LoVo (cell line): ENCODE results near the gene ETV7.
"Not testable (repeated sequence)": the region's sequence is repeated elsewhere in the genome, so short reads cannot be mapped to it uniquely, and the experiment has no call there.

Experiments
- DNase-seq: peaks from one replicate; pipeline ENCODE4 v3.0.0-alpha.2; 2016; ENCODE audit warnings: low spot score

The ETV7 gene

DNA sequence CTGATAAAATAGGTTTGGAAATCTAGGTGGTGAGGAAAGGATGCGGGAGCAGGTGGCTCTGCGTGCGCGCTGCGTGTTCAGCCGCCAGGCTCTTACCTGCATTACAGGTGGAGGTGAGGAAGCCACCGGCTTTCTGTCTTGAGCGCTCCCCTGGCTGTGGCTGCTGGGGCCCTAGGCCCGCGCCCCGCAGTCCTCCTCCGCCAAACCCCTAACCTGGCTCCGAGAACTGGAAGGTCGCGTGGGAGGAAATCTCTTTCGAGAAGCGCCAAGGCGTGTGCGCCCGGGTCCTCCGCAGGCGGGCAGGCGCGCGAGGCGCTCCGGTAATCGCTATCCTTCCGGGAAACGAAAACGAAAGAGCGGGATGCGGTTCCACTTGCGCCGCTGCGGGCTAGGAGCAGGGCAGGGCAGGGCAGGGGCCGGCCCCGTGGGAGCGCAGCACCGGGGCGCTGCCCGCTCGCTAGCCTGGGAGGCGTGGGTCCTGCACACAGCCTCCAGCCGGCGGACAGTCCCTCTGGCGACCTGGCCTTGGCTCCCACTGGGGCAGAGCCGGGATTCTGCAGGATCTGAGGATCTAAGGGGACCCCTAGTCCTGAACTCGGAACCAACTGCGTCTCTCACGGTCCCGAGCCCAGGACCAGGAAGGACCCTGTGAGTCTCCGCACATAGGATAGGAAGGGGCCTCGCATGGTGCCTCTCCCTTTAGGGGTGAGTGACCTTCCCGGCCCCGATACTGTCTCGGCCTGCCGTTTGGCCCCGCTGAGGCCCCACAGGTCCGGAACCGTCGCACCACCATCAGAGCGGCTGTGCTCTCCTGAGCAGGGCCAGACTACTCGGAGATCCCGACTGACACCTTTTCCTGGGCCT is at the start of gene ETV7:
TSS of gene ETV7 (minus strand) at position 230 of the 864 bp plus-strand sequence. CDS start at position 102, 128 bp downstream.
- peak; percentile 64 for DNase-seq

DNA sequence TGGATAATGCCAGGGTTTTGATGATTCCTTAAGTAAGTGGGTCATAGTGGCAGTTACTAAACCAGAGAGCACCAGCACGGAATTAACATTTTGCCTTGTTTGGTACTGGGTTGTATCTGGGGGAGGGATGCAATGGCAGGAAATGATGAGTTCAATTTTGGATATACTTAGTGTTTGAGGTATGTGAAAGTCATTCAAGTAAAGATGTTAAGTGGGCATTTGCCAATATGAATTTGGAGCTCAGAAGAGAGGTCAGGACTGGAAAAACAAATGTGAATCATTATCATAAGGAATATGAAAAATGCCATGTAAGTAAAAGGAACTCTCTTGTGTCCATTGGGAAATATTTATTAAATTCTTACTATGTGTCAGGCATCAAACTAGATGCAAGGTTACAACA is 49.0 kb upstream of the ETV7 start:
- DNase-seq = no peak

DNA sequence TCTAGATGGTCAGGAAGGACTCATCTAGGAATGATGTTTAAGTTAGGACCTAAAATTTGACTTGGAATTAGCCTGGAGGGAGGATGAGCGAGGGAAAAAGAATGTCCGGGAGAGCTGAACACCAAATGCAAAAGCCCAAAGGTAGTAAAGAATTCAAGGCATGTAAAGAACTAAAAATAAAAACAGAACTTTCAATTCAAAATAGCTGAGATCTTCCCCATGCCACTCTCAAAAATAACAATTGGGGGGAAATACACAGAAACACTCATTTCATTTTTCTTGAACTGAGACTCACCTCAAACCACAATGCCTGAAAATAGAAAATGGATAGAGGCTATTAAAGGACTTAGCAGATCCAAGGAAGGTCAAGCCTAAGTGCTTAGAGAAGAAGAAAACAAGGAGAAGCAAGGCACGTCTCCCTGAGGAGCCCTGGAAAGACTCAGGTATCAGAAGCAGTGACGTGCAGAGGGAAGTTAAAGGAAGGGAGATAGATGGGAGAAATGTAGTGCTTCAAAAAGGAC is 44.7 kb upstream of the ETV7 start:
- no peak for DNase-seq

DNA sequence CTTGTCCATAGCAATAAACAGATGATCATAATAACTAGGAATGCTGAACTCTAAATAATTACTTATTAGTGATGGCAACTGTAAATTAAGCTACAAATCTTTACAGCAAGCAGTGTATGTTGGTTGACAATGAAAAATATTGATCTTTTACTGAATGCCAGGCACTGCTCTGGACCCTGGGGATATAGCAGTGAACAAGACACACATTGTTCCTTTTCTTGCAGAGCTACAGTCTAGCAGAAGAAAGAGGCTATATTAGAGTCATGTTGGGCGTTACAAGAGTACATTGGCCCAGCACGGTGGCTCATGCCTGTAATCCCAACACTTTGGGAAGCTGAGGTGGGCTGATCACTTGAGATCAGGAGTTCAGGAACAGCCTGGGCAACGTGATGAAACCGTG is 43.7 kb upstream of the ETV7 start:
- no peak for DNase-seq

DNA sequence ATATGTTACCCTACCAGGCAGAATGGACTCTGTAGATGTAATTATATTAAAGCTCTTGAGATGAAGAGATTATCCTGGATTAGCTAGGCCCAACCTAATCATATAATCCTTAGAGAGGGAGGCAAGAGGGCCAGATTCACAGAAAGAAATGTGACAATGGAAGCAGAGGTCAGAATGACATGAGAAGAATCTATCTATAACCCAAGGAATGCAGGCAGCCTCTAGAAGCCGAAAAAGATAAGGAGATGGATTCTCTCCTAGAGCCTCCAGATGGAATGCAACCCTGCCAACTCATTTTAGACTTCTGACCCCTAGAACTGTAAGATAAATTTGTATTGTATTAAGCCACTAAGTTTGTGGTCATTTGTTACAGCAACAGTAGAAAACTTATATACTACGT is 42.9 kb upstream of the ETV7 start:
- DNase-seq = no peak

DNA sequence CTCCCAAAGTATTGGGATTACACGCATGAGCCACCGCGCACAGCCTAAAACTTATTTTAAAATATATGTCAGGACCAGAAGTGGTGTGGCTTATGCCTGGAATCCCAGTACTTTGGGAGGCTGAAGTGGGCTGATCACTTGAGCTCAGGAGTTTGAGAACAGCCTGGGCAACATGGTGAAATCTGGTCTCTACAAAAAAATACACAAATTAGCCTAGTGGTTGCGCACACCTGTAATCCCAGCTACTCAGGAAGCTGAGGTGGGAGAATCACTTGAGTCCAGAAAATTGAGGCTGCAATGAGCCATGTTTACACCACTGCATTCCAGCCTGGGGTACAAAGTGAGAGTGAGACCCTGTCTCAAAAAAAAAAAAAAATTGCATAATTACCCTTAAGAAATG is 41.4 kb upstream of the ETV7 start:
- no peak for DNase-seq

DNA sequence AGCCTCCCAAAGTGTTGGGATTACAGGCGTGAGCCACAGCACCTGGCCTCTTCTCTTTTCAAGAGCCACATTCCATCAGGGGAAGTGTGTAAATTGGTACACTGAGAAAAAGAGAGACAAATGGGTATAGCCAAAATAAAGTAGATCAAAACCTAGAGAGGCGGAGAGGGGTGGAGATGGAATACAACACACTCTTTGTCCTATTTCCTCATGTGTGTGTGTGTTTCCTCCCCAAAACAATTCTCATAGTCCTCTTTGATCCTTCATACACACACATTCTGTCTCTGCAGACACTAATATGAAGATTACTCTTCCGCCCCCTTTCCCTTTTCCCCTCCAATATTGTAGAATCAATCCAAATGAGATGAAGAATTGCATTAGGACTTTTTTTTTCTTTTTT is 39.2 kb upstream of the ETV7 start:
- DNase-seq = no peak

DNA sequence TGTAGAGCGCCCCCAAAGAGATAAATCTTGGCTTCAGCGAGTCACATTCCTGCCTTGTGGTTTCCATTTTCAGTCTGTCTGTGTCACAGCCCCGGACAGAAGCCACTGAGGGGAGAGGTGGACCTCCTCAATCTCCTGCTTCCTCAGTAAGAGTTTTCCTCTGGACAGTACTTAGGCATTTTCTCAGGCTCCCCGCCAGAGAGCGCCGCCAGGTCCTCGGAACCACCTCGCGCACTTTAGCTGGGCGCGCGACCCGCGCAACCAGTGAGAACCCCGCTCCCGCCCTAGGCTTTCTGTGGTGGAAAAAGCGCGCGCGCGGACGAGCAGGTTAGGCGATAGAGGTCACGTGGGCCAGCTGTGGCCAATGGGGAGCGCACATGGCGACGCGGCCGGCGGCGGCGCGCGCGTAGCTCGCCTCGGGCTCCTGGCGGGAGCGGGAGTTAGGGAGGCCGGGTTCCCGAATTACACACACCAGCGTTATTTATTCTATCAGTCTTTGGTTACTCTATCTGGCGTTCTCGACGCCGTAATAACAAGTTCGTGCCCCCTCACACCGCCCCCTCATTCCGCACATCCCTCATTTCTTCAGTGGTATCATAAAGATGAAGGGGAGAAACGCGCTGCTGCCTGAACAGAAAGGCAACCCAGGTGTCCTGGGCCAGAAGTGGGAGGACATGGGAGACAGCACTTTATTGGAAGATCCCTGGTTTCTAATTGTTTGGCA is 35.8 kb upstream of the ETV7 start:
- peak; percentile 99 for DNase-seq

DNA sequence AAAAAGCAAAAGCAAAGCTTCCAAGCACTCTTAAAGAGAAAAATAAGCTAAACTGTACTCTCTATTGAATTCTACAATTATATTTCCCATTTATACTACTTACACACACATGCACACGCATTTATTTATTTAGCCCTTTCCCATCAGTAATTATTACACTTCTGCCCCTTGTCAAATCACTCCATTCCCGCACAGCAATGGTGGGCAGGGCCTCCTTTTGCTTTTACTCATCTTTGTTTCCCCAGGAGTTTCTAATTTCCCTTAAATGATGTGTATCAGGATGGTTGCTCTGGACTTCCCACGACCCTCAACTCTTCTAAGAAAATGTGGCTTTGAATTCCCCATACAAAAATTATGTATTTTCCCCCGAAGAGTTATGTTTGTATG is 35.2 kb upstream of the ETV7 start:
- no peak for DNase-seq

DNA sequence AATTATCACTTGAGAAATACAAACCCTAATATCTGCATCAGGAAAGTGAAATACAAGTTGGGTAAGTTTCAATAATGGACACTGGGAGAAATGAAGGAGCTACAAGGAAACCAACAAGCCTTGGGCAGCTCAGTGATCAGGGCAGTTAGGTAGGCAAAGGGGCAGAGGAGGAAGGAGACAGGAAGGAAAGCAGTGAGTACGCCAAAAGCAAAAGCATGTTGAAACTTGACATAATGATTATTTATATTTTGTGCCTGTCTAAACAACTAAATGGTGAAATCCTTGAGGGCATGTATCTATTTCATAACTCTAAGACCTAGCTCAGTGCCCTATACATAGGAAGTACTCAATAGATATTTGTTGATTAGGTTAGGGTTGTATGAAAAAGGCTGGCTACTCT is 31.8 kb upstream of the ETV7 start:
- DNase-seq = no peak

DNA sequence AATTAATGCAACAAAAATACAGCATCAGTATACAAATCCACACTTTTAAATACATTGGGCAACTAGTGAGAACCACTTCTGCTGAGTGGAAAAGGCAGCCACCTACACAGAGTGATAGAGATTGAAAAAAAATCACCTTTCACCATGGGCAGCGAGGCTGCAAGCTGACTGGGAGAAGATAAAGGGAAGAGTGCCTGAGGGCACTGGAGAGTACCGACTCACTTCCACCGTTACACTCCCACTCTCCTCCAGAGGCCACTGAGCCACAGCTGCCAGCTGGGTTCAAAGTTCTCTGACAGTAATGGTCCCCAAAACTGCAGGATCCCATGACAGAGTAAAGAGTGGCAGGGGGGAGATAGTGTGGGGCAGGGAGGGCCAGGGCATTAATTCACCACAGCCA is 31.1 kb upstream of the ETV7 start:
- DNase-seq = no peak

DNA sequence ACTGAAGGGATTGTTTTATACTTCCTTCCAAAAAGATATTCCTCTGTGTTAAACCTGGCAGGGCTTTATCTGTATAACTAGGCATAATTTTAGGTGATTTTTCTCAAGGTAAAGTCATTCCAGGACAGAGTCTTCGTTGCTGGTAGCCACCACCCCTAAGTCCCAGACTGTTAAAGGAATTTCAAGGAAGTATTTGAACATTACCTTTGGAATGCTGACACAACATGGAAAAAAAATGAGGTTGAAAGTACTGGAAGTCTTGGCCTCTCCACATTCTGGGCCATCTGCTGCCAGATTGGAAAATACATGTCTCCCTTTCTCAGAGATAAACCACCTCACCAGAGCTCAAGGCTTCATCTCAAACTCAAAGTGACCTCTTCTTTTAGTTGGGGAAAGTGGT is 27.0 kb upstream of the ETV7 start:
- no peak for DNase-seq

DNA sequence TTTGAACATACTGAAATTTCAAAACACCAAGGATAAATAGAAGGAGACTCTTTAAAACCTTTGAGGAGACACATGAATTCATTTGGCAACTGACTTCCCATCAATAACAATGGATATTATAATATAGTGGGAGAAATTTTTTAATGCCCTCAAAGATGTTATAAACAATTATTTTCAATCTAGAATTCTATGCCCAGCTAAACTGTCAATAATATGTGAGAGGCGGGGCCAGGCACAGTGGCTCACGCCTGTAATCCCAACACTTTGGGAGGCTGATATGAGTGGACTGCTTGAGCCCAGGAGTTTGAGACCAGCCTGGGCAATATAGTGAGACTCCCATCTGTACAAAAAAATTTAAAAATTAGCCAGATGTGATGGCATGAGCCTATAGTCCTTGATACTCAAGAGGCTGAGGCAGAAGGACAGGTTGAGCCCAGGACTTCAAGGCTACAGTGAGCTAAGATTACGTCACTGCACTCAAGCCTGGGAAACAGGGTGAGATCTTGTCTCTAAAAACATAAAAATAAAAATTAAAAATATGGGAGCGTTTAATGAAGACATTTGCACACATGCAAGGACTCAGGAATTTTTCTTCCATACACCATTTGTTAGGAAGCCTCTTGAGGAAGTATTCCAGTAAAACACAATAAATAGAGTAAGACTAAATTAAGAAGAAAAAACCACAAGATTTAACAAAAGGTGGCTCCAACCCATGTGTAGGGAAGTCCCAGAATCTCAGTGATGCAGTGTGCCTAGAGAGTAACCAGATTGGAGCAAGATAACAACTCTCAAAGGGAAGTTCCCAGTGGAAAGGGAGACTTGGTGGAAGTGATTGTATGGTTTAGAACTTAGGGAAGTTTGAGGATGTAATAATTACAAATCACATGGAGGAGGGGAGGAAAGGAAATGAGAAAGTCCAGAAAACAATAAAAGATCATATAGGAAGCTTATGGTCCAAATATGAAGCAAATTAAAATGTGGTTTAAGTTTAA is 26.3 kb upstream of the ETV7 start:
- no peak for DNase-seq

DNA sequence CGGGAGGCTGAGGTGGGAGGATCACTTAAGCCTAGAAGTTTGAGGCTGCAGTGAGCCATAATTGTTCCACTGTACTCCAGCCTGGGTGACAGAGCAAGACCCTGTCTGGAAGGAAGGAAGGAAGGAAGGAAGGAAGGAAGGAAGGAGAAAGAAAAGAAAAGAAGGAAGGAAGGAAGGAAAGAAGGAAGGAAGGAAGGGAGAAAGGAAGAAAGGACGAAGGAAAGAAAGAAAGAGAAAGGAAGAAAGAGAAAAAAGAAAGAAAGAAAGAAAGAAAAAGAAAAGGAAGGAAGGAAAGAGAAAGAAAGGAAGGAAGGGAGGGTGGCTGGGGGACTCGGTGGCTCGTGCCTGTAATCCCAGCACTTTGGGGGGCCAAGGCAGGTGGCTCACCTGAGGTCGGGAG is 22.2 kb upstream of the ETV7 start:
- DNase-seq = not testable (repeated sequence)

DNA sequence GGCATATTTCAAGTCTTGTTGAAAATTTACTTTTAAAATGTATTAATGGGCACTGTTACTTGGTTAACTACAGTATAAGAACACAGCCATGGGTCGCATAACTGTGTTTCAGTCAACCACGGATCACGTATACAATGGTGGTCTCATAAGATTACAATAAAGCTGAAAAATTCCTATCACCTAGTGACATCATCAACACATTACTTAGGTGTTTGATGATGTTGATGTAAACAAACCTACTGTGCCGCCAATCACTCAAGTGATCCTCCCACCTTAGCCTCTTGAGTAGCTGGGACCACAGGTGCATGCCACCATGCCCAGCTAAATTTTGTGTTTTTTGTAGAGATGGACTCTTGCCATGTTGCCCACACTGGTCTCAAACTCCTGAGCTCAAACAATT is 16.7 kb upstream of the ETV7 start:
- DNase-seq = no peak

DNA sequence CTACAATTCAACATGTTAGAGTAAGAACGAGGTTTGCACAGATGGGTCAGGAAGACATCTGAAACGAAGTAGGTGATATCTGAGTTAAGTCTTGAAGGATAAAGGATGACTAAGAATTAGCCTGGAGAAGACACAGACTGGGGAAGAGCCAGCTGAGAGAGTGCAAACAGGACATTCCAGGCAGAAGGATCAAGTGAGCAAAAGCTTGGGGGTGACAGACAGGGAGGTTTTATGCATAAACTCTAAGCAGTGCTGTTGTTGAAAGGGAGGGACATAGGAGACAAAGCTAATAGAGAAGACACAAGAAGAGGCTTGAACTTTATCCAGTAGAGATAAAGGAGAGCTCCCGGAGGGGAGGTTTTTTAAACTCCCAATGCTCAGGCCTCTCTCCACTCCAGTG is 15.0 kb upstream of the ETV7 start:
- DNase-seq = no peak

DNA sequence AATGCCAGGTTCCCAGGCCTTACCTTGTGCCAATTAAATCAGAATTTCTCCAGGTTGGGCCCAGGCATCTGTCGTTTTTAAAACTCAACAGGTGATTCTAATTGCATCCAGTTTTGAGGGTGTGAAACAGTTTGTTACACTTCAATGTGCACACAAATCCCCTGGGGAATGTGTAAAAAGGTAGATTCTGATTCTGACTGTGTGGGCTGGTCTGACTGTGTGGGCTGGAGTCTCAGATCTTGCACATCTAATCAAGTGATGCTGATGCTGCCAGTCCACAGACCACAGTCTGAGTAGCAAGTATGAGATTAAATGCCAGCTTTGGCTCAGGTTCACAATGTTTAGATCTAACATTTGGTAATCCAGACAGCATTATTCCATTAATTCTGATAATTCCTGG is 12.5 kb upstream of the ETV7 start:
- DNase-seq = no peak

DNA sequence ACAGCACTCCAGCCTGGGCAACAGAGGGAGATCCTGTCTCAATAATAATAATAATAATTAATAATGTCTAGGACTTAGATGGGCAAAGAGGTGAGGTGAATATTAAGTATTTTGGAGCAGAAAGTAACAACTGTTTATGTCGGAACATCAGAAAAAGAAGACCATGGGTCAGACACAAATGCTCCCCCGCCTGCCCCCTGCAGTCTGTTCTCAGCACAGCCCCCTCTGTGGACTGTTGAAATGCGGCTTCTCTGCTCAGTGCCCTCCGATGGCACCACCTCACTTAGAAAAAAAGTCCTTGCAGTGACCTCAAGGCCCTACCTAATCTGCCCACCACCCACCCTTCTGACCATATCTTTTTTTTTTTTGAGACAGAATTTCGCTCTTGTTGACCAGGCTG is 5.2 kb upstream of the ETV7 start:
- no peak for DNase-seq

DNA sequence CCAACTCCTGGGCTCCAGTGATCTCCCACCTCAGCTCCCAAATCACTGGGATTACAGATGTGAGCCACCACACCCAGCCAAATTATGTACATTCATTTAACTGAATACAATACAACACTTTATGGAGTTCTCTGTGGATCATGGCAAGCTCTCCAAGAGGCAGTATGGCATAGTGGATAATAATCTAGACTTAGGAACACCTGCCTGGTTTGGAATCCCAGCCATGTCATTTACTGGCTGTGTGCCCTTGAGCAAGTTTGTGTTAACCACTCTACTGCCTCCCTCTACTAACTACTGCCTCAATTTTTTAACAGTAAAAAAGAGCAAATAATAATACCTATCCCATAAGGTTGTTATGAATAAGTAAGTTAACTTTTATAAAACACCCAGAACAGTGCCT is 1.9 kb upstream of the ETV7 start:
- DNase-seq = no peak

DNA sequence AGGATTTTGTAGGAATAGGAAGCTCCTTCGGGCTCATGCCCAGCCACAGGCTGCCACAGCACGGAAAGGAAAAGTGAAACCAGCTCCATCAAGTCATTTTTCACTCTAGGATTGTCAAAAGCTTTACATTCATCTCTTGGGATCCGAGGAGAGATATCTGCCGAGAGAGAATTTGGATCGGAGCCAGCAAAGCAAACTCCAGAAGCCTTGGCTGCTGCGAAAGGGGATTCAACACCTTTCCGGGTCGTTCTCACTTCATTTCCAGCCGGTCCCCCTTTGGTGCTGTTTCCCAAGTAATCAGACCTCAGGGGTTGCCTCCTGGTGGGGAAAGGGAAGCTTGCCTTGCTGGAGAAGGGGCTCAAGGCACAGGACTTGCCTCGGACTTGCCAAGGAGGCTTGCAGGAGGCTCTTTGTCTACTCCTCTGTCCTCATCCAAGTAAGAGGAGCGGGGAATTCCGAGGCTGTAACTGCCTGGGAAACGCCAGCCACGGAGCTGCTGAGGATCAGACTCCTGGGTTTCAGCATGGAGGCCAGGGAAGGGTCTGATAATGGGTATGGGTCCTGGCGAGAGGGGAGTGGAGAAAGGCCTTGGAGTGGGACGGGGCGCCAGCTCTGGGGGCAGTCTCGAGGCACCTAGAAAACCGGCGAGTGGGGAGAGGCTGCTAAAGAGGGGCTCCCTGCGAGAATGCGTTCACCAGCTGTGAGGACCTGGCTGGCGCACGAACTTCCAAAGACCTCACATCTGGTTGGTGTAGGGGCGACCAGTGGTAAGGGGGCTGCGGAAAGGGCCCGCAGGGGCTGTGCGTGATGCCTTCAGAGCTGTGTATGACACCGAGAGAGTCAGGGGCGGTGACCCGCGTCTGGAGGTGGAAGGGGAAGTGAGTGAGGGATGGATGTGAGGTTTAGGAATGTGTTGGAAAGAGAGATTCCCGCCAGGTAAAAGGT is 702 bp downstream of the ETV7 start:
- DNase-seq = peak; percentile 73

DNA sequence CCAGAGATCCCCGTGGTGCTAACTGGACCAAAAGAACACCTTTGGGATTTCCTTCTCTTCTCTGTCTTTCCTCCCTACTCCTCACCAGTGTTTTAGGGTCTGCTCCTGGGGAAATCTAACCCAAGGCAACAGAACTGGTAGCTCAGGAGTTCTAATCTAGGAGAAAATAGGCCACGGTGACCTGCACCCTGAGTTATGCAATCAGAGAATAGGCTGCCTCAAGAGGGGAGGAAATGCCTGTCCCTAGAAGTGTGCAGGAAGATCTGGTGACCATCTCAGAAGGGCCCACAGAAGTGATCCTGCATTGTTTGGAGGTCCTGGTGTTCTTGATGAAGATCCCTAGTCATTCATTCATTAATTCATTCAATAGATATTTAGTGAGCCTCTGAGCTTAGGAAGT is 3.4 kb downstream of the ETV7 start:
- DNase-seq = no peak
